GM19351 (cell line): ENCODE results near the gene STIM1.
A peak's percentile ranks its signal among the peaks of the same experiment; 100 is the strongest.

Source experiments
- ATAC-seq: cut with Tn5 transposase; IDR thresholded peaks from one replicate; pipeline ENCODE4 v1.9.1; 2021; ENCODE audit warnings: mild to moderate bottlenecking, moderate library complexity; ENCODE audit not compliant: unreplicated experiment

The STIM1 gene

GRCh38 chr11:3946455-3947017 is 91.1 kb downstream of the STIM1 start:
- no peak for ATAC-seq

- ATAC-seq: peak; percentile 70
Measured at GRCh38 chr11:3947061-3947460, 91.6 kb downstream of the STIM1 start.

GRCh38 chr11:3949125-3949524 is 93.7 kb downstream of the STIM1 start:
- ATAC-seq: peak; percentile 70

DNA sequence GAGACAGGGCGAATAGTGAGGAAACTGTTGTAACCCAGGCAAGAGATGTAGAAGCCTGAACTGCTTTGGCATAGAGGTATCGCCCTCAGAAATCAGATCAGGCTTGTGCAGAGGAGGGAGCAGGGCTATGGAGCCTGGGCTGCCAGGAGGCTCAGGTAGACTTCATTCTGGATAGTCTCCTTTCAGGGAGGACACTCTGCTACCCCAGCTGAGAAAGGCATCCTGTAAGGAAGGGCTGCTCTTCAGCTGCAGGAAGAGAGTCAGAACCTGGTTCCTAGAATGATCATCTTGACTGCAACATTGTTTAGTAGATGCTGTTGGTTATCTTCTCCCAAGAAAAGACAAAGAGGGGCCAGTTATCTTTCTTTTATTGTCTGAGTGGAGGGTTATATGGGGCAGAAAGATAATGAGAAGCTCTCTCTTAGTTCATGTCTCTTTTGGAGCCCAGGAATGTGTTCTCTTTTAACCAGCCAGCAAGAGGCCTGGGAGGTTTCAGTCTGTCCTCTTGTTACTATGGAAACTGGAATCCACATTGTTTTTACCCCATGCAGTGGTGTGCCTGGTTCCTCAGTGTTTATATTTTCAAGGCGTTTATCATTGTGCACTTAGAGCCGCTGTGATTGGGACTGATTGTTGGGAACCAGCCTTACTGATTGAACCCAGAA is 95.7 kb downstream of the STIM1 start:
- ATAC-seq: no peak

- ATAC-seq: no peak
Measured at GRCh38 chr11:3952715-3953114, 97.3 kb downstream of the STIM1 start.

DNA sequence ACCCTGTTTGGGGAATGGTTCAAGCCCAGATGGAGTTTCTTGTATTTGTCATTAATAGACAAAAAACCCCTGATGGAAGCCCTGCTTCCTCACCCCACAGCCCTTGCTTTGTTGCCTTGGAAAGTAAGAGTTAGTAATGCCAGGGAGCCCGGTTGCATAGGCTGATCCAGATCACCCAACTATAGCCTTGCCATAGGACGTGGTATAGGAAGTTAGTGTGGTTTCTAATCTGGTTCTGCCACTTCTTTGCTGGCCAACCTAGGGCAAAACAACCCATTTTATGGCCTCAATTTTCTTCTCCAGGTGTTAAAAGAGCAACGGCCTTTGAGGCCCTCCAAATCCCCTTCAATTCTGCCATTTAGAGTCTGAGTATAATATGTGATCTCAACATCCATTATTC is 97.9 kb downstream of the STIM1 start:
- ATAC-seq: no peak

- ATAC-seq: no peak
Measured at GRCh38 chr11:3954448-3955298, 99.2 kb downstream of the STIM1 start.

DNA sequence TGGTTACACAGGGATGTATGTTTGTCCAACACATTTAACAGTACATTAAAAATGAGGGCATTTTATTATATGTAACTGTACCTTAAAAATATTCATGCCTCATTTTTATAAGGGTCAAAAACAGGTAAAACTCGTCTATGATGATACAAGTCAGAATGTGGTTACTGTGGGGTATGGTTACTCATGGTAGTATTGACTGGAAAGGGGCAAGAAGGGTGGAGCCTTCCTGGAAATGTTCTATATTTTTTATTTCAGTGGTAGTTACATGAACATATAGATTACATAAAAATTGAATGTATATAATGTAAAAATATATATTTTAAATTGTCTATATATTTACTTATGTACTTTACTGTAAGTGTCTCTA is 99.8 kb downstream of the STIM1 start:
- no peak for ATAC-seq

DNA sequence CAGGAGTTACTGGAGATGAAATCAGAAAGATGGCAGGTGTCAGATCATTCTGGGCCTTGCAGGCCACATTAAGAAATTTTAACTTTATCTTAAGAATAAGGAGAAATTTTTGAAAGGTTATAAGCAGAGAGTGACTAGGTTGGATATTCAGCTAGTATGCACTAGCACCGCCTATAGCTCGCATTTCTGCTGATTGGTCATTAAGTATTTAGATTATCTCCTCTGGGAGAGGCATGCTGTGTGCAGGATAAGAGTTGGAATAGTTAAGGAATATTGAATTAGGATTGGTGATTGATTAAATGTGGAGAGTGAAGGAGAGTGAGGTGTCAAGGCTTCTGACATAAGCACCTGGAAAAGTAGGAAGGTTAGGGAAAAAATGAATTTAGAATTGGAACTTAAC is 100.6 kb downstream of the STIM1 start:
- no peak for ATAC-seq

GRCh38 chr11:3956748-3957147 is 101.3 kb downstream of the STIM1 start:
- ATAC-seq: no peak

- no peak for ATAC-seq
Measured at GRCh38 chr11:3957437-3957836, 102.0 kb downstream of the STIM1 start.

- no peak for ATAC-seq
Measured at GRCh38 chr11:3958281-3958680, 102.8 kb downstream of the STIM1 start.

GRCh38 chr11:3959015-3959902 is 103.8 kb downstream of the STIM1 start:
- ATAC-seq: peak; percentile 44

- no peak for ATAC-seq
Measured at GRCh38 chr11:3959903-3960265, 104.4 kb downstream of the STIM1 start.

- ATAC-seq: no peak
Measured at GRCh38 chr11:3962406-3962840, 107.0 kb downstream of the STIM1 start.

- no peak for ATAC-seq
Measured at GRCh38 chr11:3964056-3964455, 108.6 kb downstream of the STIM1 start.

GRCh38 chr11:3964935-3965604 is 109.6 kb downstream of the STIM1 start:
- ATAC-seq: no peak

DNA sequence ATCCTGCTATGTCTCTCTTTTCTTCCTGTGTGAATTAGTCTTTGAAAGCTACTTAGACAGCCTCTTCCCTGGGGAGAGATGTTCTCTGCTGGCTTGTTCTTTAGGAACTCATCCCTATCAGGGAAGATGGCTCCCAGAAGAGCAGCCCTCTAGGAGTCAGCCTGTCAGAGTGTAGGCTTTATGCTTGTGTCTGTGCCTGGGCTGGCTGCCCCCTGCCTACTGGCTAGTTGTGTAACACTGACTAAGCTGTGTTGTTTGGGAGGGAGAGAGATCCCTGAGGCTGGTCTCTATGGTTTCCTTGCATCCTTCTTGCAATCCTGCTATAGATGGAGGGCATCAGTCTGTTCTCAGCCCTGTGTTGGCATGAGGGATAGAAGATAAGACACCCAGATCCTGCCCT is 112.2 kb downstream of the STIM1 start:
- no peak for ATAC-seq

GRCh38 chr11:3969200-3969599 is 113.7 kb downstream of the STIM1 start:
- no peak for ATAC-seq

DNA sequence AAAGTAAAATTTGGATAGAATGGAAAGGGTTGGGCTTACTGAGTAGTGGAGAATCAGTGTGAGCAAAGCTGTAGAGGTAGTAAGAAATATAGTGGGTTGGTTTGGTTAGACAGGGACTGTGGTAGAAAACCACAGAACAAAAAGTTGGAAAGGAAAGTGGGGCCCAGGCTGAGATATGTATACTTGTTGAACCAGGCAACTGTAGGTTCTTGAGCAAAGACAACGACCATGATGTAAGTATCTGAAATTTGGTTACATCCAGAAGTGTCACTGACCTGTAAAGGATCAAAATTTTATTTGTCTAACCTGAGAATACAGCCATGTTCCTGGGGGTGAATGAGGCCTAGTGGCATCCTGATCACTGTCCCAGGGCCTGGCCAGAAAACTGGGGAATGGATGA is 114.1 kb downstream of the STIM1 start:
- ATAC-seq: peak; percentile 54

GRCh38 chr11:3970108-3970507 is 114.6 kb downstream of the STIM1 start:
- ATAC-seq: no peak
